ENCODE results near the gene BAIAP2L1.
"Not testable (repeated sequence)": the region's sequence is repeated elsewhere in the genome, so short reads cannot be mapped to it uniquely, and the experiment has no call there.

Gene BAIAP2L1

DNA sequence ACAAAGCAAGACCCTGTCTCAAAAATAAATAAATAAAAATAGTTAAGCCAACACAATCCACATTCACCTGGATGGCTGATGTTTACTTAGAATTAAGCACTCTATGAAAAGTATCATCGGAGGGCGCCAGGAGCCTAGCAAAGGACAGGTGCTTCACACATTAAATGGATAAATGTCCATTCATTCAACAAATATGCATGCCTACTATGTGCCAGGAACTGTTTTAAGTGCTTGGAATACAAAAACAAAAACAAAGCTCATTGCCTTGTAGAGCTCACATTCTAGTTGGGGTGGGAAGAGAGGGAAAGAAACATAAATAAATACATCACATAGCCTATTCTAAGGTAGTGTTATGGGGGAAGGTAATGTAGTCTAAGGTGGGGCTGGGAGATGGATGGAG lies 4.1 kb downstream of the BAIAP2L1 start:
- no peaks in the 10 kb centered on the region for H3K36me3 ChIP-seq (ENCODE audit: control insufficient read depth, low read depth, low read length)
- no peak overlapping the region for H3K9ac ChIP-seq (ENCODE audit: low read length)
- no peaks in the 10 kb centered on the region for H3K9me3 ChIP-seq (ENCODE audit: control insufficient read depth, low read depth, low read length)
- no peak overlapping the region for H3K27ac ChIP-seq (ENCODE audit: low read length)
- H3K4me1 ChIP-seq (ENCODE audit: control insufficient read depth, low read depth, low read length), result peaks cover 20% of the 10 kb centered on the region
- H3K27me3 ChIP-seq (ENCODE audit: control insufficient read depth, insufficient read depth, low read length), result no peaks in the 10 kb centered on the region
- H3K4me3 ChIP-seq (ENCODE audit: low read length), result no peak overlapping the region

DNA sequence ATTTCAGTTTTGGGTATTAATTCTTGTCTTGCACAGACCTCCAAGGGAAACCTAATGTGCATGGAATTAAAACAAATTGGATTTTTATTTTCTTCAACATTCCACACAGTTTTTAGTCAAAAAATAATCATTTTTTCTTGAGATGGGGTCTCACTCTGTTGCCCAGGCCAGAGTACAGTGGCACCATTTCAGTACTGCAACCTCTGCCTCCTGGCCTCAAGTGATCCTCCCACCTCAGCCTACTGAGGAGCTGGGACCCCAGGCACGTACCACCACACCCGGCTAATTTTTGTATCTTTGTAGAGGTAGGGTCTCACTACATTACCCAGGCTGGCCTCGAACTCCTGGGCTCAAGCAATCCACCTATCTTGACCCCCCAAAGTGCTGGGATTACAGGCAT lies 4.9 kb downstream of the BAIAP2L1 start:
- no peaks in the 10 kb centered on the region for H3K27me3 ChIP-seq (ENCODE audit: control insufficient read depth, insufficient read depth, low read length)
- H3K9me3 ChIP-seq (ENCODE audit: control insufficient read depth, low read depth, low read length), result no peaks in the 10 kb centered on the region
- no peaks in the 10 kb centered on the region for H3K36me3 ChIP-seq (ENCODE audit: control insufficient read depth, low read depth, low read length)
- no peak overlapping the region for H3K27ac ChIP-seq (ENCODE audit: low read length)
- H3K4me3 ChIP-seq (ENCODE audit: low read length), result no peak overlapping the region
- no peak overlapping the region for H3K9ac ChIP-seq (ENCODE audit: low read length)
- peaks cover 17% of the 10 kb centered on the region for H3K4me1 ChIP-seq (ENCODE audit: control insufficient read depth, low read depth, low read length)

DNA sequence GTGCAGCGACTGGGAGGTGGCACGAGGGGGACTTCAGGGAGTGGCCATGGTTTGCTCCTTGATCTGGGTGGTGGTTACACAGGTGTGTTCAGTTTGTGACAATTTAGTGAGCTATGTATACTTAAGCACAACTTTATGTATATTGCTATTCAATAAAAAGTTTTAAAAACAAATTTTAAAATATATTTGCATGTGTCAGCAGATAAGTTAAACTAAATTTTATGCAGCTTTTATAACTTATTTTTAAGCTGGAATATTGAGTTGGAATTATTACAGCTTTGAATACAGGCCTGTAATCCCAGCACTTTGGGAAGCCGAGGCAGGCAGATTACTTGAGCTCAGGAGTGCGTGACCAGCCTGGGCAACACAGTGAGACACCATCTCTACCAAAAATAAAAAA lies 5.4 kb downstream of the BAIAP2L1 start:
- peaks cover 17% of the 10 kb centered on the region for H3K4me1 ChIP-seq (ENCODE audit: control insufficient read depth, low read depth, low read length)
- no peak overlapping the region for H3K4me3 ChIP-seq (ENCODE audit: low read length)
- no peaks in the 10 kb centered on the region for H3K36me3 ChIP-seq (ENCODE audit: control insufficient read depth, low read depth, low read length)
- no peaks in the 10 kb centered on the region for H3K9me3 ChIP-seq (ENCODE audit: control insufficient read depth, low read depth, low read length)
- H3K9ac ChIP-seq (ENCODE audit: low read length), result no peak overlapping the region
- no peaks in the 10 kb centered on the region for H3K27me3 ChIP-seq (ENCODE audit: control insufficient read depth, insufficient read depth, low read length)
- no peak overlapping the region for H3K27ac ChIP-seq (ENCODE audit: low read length)

DNA sequence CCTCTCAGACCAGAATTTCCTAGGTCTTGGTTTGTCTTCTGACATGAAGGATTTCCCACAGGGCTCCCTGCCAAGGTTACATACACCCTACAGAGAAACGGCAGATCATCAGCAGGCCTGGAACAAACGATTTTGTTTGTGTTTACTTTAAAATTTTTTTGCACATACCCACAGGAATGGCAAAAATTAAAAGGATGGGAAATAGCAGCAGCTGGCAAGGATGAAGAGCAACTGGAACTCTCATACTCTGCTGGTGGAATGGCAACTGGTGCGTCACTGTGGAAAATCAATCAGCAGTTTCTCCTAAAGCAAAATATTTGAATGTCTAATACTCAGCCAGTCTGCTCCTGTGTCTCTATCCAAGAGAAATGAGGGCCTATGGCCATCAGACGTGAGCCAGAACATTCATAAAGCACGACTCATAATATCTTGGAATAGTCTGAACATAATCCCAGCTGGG lies 6.5 kb downstream of the BAIAP2L1 start:
- H3K27me3 ChIP-seq (ENCODE audit: control insufficient read depth, insufficient read depth, low read length), result no peaks in the 10 kb centered on the region
- H3K27ac ChIP-seq (ENCODE audit: low read length), result no peak overlapping the region

DNA sequence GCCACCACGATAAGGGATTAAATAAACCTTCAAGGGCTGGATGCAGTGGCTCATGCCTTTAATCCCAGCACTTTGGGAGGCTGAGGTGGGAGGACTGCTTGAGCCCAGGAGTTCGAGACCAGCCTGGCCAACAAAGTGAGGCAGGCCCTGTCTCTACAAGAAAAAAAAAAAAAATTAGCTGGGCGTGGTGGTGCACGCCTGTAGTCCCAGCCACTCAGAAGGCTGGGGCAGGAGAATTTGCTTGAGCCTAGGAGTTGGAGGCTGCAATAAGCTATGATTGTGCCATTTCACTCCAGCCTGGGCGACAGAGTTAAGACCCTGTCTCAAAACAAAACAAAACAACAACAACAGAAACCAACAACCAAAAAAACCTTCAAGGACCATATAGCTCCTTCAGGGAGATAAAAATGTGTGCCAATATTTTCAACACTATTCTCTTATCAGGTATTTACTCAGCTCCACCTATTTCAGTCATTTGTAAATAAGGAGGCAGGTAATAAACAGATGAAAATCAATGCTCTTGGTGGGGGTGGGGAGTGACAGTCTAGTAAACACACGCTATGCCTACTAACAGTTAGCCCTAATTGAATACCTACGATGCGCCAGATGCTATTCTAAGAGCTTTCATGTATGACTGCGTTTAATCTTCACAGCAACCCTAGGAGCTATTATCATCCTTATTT lies 13.2 kb downstream of the BAIAP2L1 start:
- Histone ChIP-seq H3K36me3 (ENCODE audit: control insufficient read depth, low read depth, low read length) (no peaks in the 10 kb centered on the region), H3K4me3 (ENCODE audit: low read length) (no peak overlapping the region), H3K27me3 (ENCODE audit: control insufficient read depth, insufficient read depth, low read length) (no peaks in the 10 kb centered on the region), H3K9ac (ENCODE audit: low read length) (no peak overlapping the region), H3K4me1 (ENCODE audit: control insufficient read depth, low read depth, low read length) (no peaks in the 10 kb centered on the region), H3K27ac (ENCODE audit: low read length) (no peak overlapping the region), H3K9me3 (ENCODE audit: control insufficient read depth, low read depth, low read length) (no peaks in the 10 kb centered on the region)

More for the DNA sequence above, 6.5 kb downstream of the BAIAP2L1 start:
- no peak overlapping the region for H3K9ac ChIP-seq (ENCODE audit: low read length)
- no peak overlapping the region for H3K4me3 ChIP-seq (ENCODE audit: low read length)
- no peaks in the 10 kb centered on the region for H3K36me3 ChIP-seq (ENCODE audit: control insufficient read depth, low read depth, low read length)
- H3K9me3 ChIP-seq (ENCODE audit: control insufficient read depth, low read depth, low read length), result no peaks in the 10 kb centered on the region
- H3K4me1 ChIP-seq (ENCODE audit: control insufficient read depth, low read depth, low read length), result peaks cover 14% of the 10 kb centered on the region

DNA sequence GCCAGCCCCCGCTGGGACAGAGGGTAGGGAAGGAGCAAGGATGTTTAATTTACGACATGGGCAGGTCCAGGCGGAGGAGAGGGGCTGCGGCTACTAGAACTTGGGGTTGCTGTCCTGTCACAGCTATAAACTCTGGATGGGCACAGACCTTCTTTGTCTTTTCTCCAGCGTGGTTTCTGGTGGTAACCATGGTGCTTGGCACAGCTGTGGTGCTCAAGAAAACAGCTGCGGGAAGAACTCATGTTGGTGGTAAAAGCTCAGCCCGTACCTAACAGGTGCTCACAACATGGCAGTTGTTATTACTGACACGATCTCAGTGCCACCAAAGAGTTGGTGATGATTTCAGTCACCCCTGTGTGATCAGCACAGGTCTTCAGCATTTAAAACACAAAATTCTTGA lies 13.8 kb downstream of the BAIAP2L1 start:
- Histone ChIP-seq H3K27me3 (ENCODE audit: control insufficient read depth, insufficient read depth, low read length) (no peaks in the 10 kb centered on the region), H3K27ac (ENCODE audit: low read length) (no peak overlapping the region), H3K9me3 (ENCODE audit: control insufficient read depth, low read depth, low read length) (no peaks in the 10 kb centered on the region), H3K9ac (ENCODE audit: low read length) (no peak overlapping the region), H3K4me1 (ENCODE audit: control insufficient read depth, low read depth, low read length) (no peaks in the 10 kb centered on the region), H3K36me3 (ENCODE audit: control insufficient read depth, low read depth, low read length) (no peaks in the 10 kb centered on the region), H3K4me3 (ENCODE audit: low read length) (no peak overlapping the region)

DNA sequence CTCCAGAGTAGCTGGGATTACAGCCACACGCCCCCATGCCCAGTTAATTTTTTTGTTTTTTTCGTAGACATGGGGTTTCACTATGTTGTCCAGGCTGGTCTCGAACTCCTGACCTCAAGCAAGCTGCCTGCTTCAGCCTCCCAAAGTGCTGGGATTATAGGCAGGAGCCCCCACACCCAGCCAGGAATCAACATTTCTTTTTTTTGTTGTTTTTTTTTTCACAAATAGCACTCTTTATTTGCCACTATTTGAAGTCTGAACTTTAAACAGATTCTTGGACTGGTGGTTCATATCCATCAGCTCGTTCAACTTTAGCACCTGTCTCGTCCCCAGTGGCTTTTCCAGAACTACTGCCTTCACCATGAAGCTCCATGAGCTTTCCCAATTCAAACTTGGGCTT lies 15.4 kb downstream of the BAIAP2L1 start:
- not testable (repeated sequence) for H3K27me3 ChIP-seq (ENCODE audit: control insufficient read depth, insufficient read depth, low read length); H3K36me3 ChIP-seq (ENCODE audit: control insufficient read depth, low read depth, low read length); H3K27ac ChIP-seq (ENCODE audit: low read length); H3K9me3 ChIP-seq (ENCODE audit: control insufficient read depth, low read depth, low read length); H3K4me1 ChIP-seq (ENCODE audit: control insufficient read depth, low read depth, low read length); H3K9ac ChIP-seq (ENCODE audit: low read length); H3K4me3 ChIP-seq (ENCODE audit: low read length)

DNA sequence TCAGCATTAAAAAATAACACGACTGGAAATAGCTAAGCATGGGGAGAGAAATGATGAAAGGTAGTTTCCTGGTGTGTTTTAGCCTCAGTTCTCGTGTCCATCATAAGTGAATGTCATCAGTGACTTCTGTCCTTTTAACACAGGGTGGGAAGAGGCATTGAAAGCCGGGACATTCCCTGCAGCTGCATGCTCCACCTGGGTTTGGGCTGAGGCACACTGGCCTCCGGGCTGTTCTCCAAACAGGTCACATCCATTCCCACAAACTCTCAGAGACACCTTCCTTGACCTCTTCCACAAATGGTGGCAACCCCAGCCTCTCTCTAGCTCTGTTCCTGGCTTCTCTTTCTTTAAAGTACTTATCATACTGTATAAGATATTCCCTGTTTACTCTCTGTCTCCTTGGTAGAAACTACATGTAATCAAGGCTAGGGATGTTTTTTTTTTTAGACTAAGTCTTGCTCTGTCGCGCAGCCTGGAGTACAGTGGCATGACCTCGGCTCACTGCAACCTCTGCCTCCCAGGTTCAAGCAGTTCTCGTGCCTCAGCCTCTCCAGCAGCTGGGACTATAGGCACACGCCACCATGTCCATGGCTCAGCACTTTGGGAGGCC lies 22.6 kb downstream of the BAIAP2L1 start:
- H3K27ac ChIP-seq (ENCODE audit: low read length), result no peak overlapping the region
- no peaks in the 10 kb centered on the region for H3K36me3 ChIP-seq (ENCODE audit: control insufficient read depth, low read depth, low read length)
- H3K4me3 ChIP-seq (ENCODE audit: low read length), result no peak overlapping the region
- no peaks in the 10 kb centered on the region for H3K9me3 ChIP-seq (ENCODE audit: control insufficient read depth, low read depth, low read length)
- H3K9ac ChIP-seq (ENCODE audit: low read length), result no peak overlapping the region
- H3K27me3 ChIP-seq (ENCODE audit: control insufficient read depth, insufficient read depth, low read length), result no peaks in the 10 kb centered on the region
- H3K4me1 ChIP-seq (ENCODE audit: control insufficient read depth, low read depth, low read length), result no peaks in the 10 kb centered on the region

DNA sequence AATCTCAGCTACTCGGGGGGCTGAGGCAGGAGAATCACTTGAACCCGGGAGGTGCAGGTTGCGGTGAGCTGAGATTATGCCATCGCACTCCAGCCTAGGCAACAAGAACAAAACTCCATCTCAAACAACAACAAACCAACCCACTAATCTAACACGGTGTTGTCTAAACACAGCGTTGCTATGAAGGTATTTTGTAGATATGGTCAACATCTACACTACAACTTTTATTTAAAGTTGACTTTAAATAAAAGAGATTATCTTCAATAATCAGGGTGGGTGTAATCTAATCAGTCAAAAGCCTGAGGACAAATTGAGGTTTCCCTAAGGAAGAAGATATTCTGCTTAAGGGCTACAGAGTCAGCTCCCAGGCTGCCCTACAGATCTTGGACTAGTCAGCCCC lies 24.2 kb downstream of the BAIAP2L1 start:
- Histone ChIP-seq H3K9ac (ENCODE audit: low read length) (no peak overlapping the region), H3K4me1 (ENCODE audit: control insufficient read depth, low read depth, low read length) (no peaks in the 10 kb centered on the region), H3K9me3 (ENCODE audit: control insufficient read depth, low read depth, low read length) (no peaks in the 10 kb centered on the region), H3K36me3 (ENCODE audit: control insufficient read depth, low read depth, low read length) (no peaks in the 10 kb centered on the region), H3K27ac (ENCODE audit: low read length) (no peak overlapping the region), H3K27me3 (ENCODE audit: control insufficient read depth, insufficient read depth, low read length) (no peaks in the 10 kb centered on the region), H3K4me3 (ENCODE audit: low read length) (no peak overlapping the region)

DNA sequence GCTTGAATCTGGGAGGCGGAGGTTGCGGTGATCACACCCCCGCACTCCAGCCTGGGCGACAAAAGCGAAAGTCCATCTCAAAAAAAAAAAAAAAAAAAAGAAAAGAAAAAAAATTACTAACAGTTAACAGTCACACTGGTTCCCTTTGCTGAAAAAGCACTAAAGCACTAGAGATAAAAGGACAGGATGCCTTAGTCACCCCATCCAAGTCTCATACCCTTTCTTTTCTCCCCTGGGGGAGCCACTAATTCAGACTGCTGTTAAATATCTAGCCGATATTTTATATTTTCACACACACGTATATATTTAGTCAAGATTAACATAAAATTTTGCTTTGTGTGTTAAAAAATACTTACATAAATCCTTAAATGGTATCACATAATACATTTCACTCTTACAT lies 25.2 kb downstream of the BAIAP2L1 start:
- H3K9ac ChIP-seq (ENCODE audit: low read length), result no peak overlapping the region
- no peaks in the 10 kb centered on the region for H3K27me3 ChIP-seq (ENCODE audit: control insufficient read depth, insufficient read depth, low read length)
- H3K9me3 ChIP-seq (ENCODE audit: control insufficient read depth, low read depth, low read length), result no peaks in the 10 kb centered on the region
- no peak overlapping the region for H3K4me3 ChIP-seq (ENCODE audit: low read length)
- H3K36me3 ChIP-seq (ENCODE audit: control insufficient read depth, low read depth, low read length), result no peaks in the 10 kb centered on the region
- no peak overlapping the region for H3K27ac ChIP-seq (ENCODE audit: low read length)
- H3K4me1 ChIP-seq (ENCODE audit: control insufficient read depth, low read depth, low read length), result no peaks in the 10 kb centered on the region

DNA sequence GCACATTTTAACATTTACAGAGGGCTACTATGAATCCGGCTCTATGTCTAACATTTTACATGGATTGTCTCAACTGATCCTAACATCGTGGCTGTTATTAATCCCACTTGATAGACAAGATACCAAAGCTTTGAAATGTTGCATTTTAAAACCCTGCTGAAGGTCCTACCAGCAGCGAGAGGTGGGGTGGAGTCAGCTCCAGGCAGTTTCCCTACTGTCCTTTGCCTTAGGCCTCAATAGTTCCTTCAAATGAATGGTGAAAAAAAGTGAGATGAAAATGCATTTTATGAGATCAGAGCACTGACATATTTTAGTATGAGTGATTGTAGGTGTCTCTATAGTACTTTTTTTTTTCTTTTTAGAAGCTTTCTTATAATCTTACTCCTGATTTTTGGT lies 26.6 kb downstream of the BAIAP2L1 start:
- Histone ChIP-seq H3K4me3 (ENCODE audit: low read length) (no peak overlapping the region), H3K9ac (ENCODE audit: low read length) (no peak overlapping the region), H3K27me3 (ENCODE audit: control insufficient read depth, insufficient read depth, low read length) (no peaks in the 10 kb centered on the region), H3K9me3 (ENCODE audit: control insufficient read depth, low read depth, low read length) (no peaks in the 10 kb centered on the region), H3K27ac (ENCODE audit: low read length) (no peak overlapping the region), H3K4me1 (ENCODE audit: control insufficient read depth, low read depth, low read length) (no peaks in the 10 kb centered on the region), H3K36me3 (ENCODE audit: control insufficient read depth, low read depth, low read length) (no peaks in the 10 kb centered on the region)

DNA sequence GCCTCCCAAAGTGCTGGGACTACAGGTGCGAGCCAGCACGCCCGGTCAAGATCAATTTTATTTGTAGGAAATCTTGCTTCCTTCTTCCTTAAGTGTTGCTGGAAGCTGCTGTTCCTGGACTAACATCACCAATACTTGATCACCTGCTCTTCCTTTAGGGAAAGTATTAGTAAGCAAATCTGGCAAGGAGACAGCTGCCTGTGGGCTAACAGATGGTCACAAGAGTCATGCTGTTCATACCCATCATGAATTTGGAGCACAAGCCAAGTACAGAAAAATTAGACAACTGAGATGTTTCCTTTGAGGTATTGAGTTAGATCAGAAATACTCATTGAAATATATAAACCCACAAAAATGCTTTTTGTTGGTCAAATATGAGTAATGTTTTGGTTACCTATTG lies 27.9 kb downstream of the BAIAP2L1 start:
- H3K4me3 ChIP-seq (ENCODE audit: low read length), result no peak overlapping the region
- H3K9ac ChIP-seq (ENCODE audit: low read length), result no peak overlapping the region
- H3K4me1 ChIP-seq (ENCODE audit: control insufficient read depth, low read depth, low read length), result no peaks in the 10 kb centered on the region
- H3K27me3 ChIP-seq (ENCODE audit: control insufficient read depth, insufficient read depth, low read length), result no peaks in the 10 kb centered on the region
- H3K36me3 ChIP-seq (ENCODE audit: control insufficient read depth, low read depth, low read length), result no peaks in the 10 kb centered on the region
- no peaks in the 10 kb centered on the region for H3K9me3 ChIP-seq (ENCODE audit: control insufficient read depth, low read depth, low read length)
- no peak overlapping the region for H3K27ac ChIP-seq (ENCODE audit: low read length)

Data from iPS-18a (cell line).